Kidney tubule cell (primary cell): ENCODE results near the gene PIPOX.

Source experiments
- DNase-seq: peaks from one replicate; pipeline ENCODE4 v3.0.0-alpha.2; 2018; ENCODE audit warnings: low spot score

Gene PIPOX

DNA sequence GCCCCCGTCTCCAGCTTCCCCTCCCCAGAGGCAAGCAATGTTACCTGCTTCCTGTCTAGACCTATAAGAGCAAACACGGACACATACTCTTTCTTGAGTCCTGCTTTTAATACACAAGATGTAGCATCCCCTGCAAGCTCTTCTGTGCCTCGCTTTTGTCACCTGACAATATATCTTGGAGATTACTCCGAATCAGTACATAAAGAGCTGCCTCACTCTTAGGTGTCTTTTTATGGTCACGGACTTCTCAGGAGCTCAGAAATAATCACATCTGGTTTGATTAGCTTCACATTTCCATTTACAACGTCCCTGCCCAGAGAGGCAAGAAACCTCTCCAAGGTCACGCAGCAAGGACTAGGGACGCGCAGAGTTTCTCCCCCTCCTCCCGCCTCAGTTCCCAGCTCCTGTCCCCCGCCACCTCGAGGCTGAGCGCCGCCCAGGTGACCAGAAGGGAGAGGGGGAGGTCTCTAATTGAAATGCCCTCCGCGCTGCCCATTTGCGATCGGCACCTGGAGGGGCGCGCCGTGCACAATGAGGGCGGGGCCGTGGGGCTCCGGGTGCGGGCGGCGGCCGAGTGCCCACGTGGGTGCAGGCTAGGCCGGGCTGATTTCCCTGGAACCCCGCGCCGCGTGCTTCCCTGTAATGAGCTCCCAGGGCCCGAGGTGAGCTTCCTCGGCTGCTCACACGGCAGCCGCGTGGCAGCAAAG, 23.3 kb upstream of the PIPOX start:
- DNase-seq: no peak

DNA sequence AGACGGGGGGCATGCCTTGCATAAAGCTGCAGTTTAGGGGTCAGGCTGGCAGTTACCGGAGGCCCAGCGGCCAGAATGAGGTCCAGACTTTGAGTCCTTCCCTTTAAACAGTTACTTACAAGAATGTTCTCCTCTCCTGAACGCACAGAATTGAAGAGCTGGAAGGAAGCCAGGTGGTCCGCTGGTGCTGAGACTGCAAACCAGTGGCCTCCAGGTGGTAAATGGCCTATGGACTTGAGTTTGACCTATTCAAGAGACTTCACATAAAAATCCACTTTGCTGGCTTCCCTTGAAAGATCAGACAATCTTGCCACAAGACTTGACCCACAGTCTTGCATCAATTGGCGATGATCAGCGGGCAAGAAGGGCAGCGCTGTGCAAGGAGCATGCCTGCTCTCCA, 22.4 kb upstream of the PIPOX start:
- no peak for DNase-seq

- no peak for DNase-seq
Observed at GRCh38 chr17:29021226-29021625, 21.7 kb upstream of the PIPOX start.

- no peak for DNase-seq
Observed at GRCh38 chr17:29022074-29022473, 20.9 kb upstream of the PIPOX start.

DNA sequence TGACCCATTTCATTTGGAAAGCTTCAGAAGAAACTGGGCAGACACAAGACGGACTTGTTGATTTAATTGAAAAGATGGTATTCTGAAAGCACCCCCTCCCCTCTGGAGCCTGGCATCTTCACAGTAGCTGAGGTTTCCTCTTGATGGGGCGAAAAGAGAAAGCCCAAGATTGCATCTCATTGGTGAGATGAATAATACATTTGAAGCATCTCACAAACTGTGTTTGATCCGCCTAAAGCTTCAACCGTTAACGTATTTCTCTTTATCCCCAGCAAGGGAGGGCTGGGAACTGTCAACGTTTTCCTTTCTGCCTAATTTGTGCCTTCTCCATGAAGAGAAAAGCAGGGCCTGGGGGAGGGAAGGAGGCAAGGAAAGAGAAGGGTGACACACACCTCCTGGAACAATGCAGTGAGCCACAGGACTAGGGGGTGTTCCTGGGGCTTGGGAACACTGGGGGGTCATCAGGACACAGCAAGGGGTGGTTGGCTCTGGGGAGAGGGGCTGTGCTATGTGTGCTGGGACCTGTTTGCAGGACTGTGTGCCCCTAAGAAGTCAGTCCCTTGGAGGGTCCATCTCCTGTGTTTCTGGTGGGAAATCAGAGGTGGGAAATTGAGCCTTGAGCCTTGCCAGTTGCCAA, 18.5 kb upstream of the PIPOX start:
- no peak for DNase-seq

DNA sequence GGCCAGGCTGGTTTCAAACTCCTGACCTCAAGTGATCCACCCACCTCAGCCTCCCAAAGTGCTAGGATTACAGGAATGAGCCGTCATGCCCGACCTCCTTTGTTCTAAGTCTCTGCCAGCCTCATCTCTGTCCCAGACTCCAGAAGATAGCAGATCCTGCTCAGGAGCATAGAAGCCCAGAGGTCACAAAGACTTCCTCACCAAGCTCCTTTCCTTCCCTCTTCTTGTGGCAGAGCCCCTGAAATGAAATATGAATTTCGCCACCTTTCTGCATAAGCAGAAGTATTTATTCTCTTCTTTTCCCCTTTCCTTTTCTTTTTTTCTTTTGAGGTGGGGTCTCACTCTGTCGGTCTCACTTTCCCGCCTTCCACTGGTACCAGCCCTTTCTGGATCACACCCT, 11.5 kb upstream of the PIPOX start:
- DNase-seq: no peak

- DNase-seq: no peak
Observed at GRCh38 chr17:29032013-29032856, 10.7 kb upstream of the PIPOX start.

DNA sequence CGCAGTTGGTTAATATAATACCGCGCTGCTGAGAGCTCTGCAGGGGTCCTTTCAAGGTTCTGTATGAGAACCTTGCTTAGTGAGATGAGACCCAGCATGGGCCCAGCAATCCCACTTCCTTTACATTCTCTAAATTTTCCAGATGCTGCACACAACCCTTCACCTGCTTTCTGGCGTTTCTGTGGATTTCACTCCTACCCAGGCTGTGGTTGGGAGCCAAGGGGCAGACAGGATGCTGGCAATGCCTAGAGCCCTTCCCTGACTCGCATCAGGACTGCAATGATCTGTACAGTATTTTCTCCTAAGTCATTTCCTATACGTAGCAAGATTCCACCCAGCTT, 10.1 kb upstream of the PIPOX start:
- DNase-seq: no peak

GRCh38 chr17:29034510-29034909, 8.4 kb upstream of the PIPOX start:
- no peak for DNase-seq

DNA sequence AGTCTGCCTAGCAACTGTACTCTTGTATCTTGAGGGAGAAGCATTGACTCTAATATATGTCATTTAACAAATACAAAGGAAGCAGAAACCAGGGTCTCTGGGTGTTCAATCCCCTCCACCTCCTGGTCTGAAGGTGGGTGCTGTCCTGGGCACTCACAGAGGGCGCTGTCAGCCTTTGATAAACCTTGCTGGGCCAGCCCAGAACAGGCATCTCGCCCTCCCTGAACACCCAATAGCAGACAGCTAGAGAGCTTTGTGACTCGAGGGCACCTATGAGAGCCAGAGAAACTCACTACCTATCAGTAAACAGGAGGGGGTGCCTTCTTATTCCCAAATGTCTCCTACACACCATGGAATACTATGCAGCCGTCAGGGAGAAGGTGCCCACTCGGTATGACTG, 6.4 kb upstream of the PIPOX start:
- no peak for DNase-seq

GRCh38 chr17:29037739-29038084, 5.2 kb upstream of the PIPOX start:
- DNase-seq: no peak

GRCh38 chr17:29038085-29038795, 4.7 kb upstream of the PIPOX start:
- DNase-seq: no peak

- DNase-seq: peak; percentile 50
Observed at GRCh38 chr17:29039764-29040598, 3.0 kb upstream of the PIPOX start.

DNA sequence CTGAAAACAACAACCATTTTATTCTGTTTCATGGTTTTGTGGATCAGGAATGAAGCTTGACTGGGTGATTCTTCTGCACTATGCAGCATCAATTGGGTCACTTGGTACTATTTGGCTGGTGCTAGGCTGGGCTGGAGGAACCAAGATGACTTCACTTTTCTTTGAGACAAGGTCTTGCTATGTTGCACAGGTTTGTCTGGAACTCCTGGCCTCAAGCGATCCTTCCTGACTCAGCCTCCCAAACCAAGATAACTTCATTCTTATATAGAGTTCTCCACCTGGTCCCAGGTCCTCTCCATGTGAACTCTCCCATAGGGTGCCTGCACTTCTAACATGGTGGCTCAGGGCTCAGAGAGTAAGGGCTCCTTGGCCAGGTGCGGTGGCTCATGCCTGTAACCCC, 1.9 kb upstream of the PIPOX start:
- DNase-seq: no peak

GRCh38 chr17:29041571-29041970, 1.4 kb upstream of the PIPOX start:
- no peak for DNase-seq

GRCh38 chr17:29042026-29042678, 789 bp upstream of the PIPOX start:
- DNase-seq: no peak

DNA sequence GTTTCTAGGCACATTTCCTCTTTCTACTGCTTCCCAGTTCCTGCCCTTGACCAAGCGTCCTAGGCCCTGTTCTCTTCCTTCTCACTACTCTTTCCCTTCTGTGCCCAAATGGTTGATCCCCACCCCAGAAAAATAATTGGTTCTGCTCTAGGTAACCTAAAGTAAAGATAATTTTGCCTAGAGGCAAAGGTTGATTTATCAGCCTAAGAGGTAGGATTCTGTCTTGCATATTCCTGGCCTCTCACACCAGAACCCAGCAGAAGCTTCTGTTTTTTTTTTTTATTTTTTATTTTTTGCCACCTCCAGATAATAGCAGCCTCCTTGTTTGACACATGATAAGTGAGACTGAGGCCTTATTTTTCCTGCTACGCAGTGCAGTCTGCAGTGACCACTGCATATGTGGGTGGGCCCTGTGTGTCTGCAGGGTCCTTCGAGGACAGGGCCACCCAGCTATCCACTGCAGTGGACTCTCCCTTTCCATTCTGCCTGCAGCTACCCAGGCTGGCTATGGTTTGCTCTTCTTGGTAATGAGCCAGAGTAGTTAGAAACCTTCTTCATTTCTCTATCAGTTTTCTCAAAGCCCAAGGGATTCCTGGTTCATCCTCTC, 701 bp downstream of the PIPOX start:
- no peak for DNase-seq

DNA sequence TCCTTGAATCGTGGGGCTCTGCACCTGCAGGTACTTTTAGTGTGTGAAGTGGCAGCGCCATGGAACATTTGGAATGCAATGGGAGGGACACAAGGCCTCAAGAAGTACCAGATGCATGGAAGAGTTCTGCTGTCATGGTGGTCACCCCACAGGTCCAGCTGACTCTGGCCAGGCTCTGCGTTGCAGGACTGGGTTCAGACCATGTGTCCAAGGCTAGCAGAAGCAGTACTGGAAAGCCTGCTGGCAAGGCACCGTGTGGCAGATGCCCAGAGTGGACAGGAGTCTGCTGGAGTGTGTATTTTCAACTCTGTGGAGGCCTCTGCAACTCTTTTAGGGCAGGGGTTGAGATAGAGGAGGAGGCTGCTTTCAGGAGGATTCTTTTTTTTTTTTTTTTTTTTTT, 2.1 kb downstream of the PIPOX start:
- no peak for DNase-seq

DNA sequence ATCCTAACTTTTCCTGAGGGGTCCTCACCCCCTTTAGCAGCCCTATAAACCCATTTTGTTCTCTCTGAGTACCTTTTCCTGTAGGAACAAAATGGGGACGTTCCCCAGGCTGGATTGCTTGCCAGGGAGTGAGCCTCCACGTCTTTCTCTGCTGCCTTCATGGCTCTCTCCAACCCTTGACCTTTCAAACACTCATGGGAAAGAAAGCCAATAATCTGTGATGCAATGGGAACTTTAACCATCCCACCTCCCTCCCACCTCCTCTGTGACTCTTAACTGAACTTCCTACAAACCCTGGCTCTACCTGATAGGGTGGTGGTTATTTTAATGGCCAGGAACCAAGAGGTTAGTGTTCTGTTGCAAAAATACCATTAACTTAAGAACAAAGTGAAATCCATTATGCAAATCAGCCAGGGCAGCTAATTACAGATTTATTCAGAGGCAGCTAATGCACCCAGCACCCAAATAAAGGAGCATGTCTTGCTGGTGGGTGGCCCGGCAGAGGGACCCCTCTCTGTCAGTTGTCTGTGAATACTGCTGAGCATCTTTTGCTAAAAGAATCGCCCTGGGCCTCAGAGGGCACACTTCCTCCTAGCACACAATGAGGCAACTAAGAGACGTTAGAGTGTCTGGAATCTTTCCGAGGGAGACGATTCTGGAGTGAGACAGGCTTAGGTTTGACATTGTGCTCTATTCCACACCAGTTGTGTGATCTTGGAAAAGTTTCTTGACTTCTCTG, 3.0 kb downstream of the PIPOX start:
- DNase-seq: no peak

GRCh38 chr17:29046473-29046839, 3.5 kb downstream of the PIPOX start:
- no peak for DNase-seq
